ENCODE measurements around the gene PDCL2.

PDCL2 gene

DNA sequence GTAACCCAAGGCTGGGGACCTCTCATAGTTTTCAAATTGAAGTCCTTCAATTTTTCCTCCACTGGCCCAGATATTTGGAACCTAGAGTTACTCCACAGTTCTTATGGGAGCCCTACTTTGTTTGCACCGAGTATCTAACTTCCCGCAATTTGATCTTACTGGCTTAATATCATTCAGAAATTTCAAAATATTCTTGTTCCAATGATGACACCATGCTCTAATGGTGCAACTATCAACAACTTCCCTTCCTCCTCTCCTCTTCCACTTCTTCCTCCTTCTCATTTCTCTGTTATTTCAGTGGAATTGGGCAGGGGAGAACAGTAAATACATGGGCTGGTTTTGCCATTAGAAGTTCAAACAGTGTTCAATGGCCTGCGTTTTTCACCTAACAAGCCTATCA is 20.2 kb downstream of the PDCL2 start:
- Histone ChIP-seq H3K4me3 (IDR thresholded peaks at IDR 0.05; ENCODE audit: insufficient read depth, low read depth, low read length) (no peak overlapping the region), H3K27me3 (ENCODE audit: insufficient read depth, low read depth) (no peaks in the 10 kb centered on the region), H3K4me1 (ENCODE audit: low read depth, poor library complexity, severe bottlenecking) (no peaks in the 10 kb centered on the region), H3K79me2 (ENCODE audit: insufficient read depth, low read depth) (no peaks in the 10 kb centered on the region), H3K4me2 (no peak overlapping the region), H2AFZ (ENCODE audit: low read depth) (no peak overlapping the region), H3K9ac (no peak overlapping the region), H3K36me3 (ENCODE audit: insufficient read depth) (no peaks in the 10 kb centered on the region), H3K27ac (no peak overlapping the region), H4K20me1 (ENCODE audit: insufficient read depth) (no peaks in the 10 kb centered on the region)
- TF ChIP-seq, protein P1, sequence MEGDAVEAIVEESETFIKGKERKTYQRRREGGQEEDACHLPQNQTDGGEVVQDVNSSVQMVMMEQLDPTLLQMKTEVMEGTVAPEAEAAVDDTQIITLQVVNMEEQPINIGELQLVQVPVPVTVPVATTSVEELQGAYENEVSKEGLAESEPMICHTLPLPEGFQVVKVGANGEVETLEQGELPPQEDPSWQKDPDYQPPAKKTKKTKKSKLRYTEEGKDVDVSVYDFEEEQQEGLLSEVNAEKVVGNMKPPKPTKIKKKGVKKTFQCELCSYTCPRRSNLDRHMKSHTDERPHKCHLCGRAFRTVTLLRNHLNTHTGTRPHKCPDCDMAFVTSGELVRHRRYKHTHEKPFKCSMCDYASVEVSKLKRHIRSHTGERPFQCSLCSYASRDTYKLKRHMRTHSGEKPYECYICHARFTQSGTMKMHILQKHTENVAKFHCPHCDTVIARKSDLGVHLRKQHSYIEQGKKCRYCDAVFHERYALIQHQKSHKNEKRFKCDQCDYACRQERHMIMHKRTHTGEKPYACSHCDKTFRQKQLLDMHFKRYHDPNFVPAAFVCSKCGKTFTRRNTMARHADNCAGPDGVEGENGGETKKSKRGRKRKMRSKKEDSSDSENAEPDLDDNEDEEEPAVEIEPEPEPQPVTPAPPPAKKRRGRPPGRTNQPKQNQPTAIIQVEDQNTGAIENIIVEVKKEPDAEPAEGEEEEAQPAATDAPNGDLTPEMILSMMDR (conservative IDR thresholded peaks at IDR 0.05; ENCODE audit: low read depth, low read length), result no peak

GRCh38 chr4:55568905-55569504 is 23.0 kb downstream of the PDCL2 start:
- H3K27ac ChIP-seq, result no peak overlapping the region
- H3K36me3 ChIP-seq (ENCODE audit: insufficient read depth), result no peaks in the 10 kb centered on the region
- no peaks in the 10 kb centered on the region for H3K4me1 ChIP-seq (ENCODE audit: low read depth, poor library complexity, severe bottlenecking)
- no peaks in the 10 kb centered on the region for H3K79me2 ChIP-seq (ENCODE audit: insufficient read depth, low read depth)
- no peak overlapping the region for H3K9ac ChIP-seq
- TF ChIP-seq, protein P1 (conservative IDR thresholded peaks at IDR 0.05; ENCODE audit: low read depth, low read length), result no peak
- no peak overlapping the region for H2AFZ ChIP-seq (ENCODE audit: low read depth)
- H3K27me3 ChIP-seq (ENCODE audit: insufficient read depth, low read depth), result no peaks in the 10 kb centered on the region
- H3K4me2 ChIP-seq, result no peak overlapping the region
- no peaks in the 10 kb centered on the region for H4K20me1 ChIP-seq (ENCODE audit: insufficient read depth)
- no peak overlapping the region for H3K4me3 ChIP-seq (IDR thresholded peaks at IDR 0.05; ENCODE audit: insufficient read depth, low read depth, low read length)

GRCh38 chr4:55561889-55562288 is 30.2 kb downstream of the PDCL2 start:
- TF ChIP-seq, protein P1 (conservative IDR thresholded peaks at IDR 0.05; ENCODE audit: low read depth, low read length), result no peak
- Histone ChIP-seq H3K27me3 (ENCODE audit: insufficient read depth, low read depth) (no peaks in the 10 kb centered on the region), H3K27ac (peak overlapping the region; percentile 1; the same call in 1 of the 2 replicates), H3K4me1 (ENCODE audit: low read depth, poor library complexity, severe bottlenecking) (peaks cover 17% of the 10 kb centered on the region), H2AFZ (ENCODE audit: low read depth) (no peak overlapping the region), H3K9ac (no peak overlapping the region), H3K36me3 (ENCODE audit: insufficient read depth) (no peaks in the 10 kb centered on the region), H4K20me1 (ENCODE audit: insufficient read depth) (no peaks in the 10 kb centered on the region), H3K79me2 (ENCODE audit: insufficient read depth, low read depth) (no peaks in the 10 kb centered on the region), H3K4me2 (peak overlapping the region; percentile 86), H3K4me3 (IDR thresholded peaks at IDR 0.05; ENCODE audit: insufficient read depth, low read depth, low read length) (no peak overlapping the region)

DNA sequence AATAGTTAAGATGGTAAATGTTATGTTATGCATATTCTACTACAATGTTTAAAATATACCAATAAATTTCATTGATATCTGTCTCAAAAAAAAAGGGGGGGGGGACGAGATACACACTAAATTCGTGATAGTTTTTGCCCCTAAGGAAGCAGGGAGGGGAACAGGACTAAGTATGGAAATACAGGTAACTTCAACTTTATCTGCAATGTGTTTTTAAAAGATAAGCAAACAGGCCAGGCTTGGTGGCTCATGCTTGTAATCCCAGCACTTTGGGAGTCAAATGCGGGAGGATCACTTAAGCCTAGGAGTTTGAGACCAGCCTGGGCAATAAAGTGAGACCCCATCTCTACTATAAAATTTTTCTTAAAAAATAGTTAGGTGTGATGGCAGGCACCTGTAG is 31.9 kb downstream of the PDCL2 start:
- Histone ChIP-seq H3K4me3 (IDR thresholded peaks at IDR 0.05; ENCODE audit: insufficient read depth, low read depth, low read length) (no peak overlapping the region), H3K79me2 (ENCODE audit: insufficient read depth, low read depth) (no peaks in the 10 kb centered on the region), H3K4me1 (ENCODE audit: low read depth, poor library complexity, severe bottlenecking) (peaks cover 17% of the 10 kb centered on the region), H4K20me1 (ENCODE audit: insufficient read depth) (no peaks in the 10 kb centered on the region), H3K36me3 (ENCODE audit: insufficient read depth) (no peaks in the 10 kb centered on the region), H3K27me3 (ENCODE audit: insufficient read depth, low read depth) (no peaks in the 10 kb centered on the region), H3K9ac (no peak overlapping the region), H3K27ac (no peak overlapping the region), H3K4me2 (no peak overlapping the region), H2AFZ (ENCODE audit: low read depth) (no peak overlapping the region)
- TF ChIP-seq, protein P1 (conservative IDR thresholded peaks at IDR 0.05; ENCODE audit: low read depth, low read length), result no peak
